Bladder microvascular endothelial cell (primary cell): ENCODE measurements around the gene EPC1. TPM values are rescaled to one million over a fixed set of nuclear protein-coding genes. Genes with fewer than 3 reads are reported as not detected.

ENCODE experiments used
- total RNA-seq: library from RNA; depleted of rRNA; stranded (reverse); fragments of >200 nt; gene quantifications from 2 replicates; pipeline ENCODE4 v1.2.3, GENCODE V29; 2014

The EPC1 gene, protein sequence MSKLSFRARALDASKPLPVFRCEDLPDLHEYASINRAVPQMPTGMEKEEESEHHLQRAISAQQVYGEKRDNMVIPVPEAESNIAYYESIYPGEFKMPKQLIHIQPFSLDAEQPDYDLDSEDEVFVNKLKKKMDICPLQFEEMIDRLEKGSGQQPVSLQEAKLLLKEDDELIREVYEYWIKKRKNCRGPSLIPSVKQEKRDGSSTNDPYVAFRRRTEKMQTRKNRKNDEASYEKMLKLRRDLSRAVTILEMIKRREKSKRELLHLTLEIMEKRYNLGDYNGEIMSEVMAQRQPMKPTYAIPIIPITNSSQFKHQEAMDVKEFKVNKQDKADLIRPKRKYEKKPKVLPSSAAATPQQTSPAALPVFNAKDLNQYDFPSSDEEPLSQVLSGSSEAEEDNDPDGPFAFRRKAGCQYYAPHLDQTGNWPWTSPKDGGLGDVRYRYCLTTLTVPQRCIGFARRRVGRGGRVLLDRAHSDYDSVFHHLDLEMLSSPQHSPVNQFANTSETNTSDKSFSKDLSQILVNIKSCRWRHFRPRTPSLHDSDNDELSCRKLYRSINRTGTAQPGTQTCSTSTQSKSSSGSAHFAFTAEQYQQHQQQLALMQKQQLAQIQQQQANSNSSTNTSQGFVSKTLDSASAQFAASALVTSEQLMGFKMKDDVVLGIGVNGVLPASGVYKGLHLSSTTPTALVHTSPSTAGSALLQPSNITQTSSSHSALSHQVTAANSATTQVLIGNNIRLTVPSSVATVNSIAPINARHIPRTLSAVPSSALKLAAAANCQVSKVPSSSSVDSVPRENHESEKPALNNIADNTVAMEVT
- total RNA-seq = 17.8 and 45.0 TPM in 2 replicates

DNA sequence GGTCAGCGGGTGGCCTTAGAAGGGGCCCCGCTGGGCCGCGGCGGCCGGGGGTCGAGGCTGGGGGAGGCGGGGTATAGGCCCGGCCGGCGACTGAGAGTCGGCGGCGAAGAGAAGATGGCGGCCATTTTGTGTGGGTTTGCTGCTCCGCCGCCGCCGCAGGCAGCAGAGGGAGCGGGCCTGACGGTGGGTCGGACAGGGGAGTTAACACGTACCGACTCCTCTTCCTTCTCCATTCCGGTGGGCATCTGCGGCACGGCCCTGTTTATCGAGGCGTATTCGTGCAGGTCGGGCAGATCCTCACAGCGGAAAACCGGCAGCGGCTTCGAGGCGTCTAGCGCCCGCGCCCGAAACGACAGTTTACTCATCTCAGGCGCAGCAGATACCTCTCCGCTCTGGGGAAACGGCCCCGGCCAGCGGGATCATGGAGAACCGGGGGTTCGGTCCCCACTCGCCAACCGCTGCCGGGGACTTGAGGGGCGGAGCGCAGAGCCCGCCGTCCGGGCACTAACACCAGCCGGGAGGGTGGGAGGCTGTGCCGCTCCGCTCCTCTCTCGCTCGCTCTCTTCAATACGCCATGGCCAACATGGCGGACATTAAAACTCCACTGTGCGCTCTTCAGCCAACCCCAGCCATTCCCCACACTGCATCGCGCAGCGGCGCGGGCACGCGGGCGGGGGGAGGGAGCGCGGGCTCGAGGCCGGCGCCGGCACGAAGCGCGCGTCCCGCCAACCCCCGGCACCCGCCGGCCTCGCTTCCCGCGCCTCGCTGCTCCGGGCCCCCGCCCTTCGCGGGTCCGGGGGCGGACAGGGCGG, at the start of gene EPC1:
Gene EPC1 (minus strand): TSS at position 608 of the 812 bp plus-strand sequence. CDS start 243 bp downstream, at position 365.

Other genes with a start within 250 kb of the EPC1 start
- 3.9 and 12.9 TPM in 2 replicates for gene CCDC7, start 99.0 kb upstream of the EPC1 start, total RNA-seq